GM12878 (cell line): Measurements from ENCODE around the gene REV3L. TPM values are rescaled to one million over a fixed set of nuclear protein-coding genes. Genes with fewer than 3 reads are reported as not detected.

Source experiments
- ATAC-seq: fragments of 200-7000 bp; cut with Tn5 transposase; 3 replicates; pipeline ENCODE4 v1.9.1; 2020; ENCODE audit warnings: mild to moderate bottlenecking, moderate library complexity
- BruUV-seq: library from RNA; stranded (reverse); fragments of 400-500 nt; replicated peaks from 2 replicates; lab custom pipeline; 2021; lab: Mats Ljungman, UMichigan
- CTCF ChIA-PET: fragments of 300-600 bp; sonication (Branson Sonifier 250); formaldehyde crosslinking; extraction: SDS; loops from one replicate; lab custom pipeline; 2021; ENCODE audit warnings: inconsistent platforms; lab: Yijun Ruan, JAX
- POLR2A ChIA-PET: fragments of 350-600 bp; formaldehyde crosslinking; extraction: SDS; loops from one replicate; lab custom pipeline; 2021; ENCODE audit warnings: inconsistent platforms; lab: Charles Lee
- RAD21 ChIA-PET: fragments of 300-600 bp; sonication (Branson Sonifier 250); formaldehyde crosslinking; loops from one replicate; lab custom pipeline; 2023; ENCODE audit warnings: antibody characterized with exemption; ENCODE audit not compliant: unreplicated experiment; lab: Charles Lee
- SMC1A ChIA-PET: fragments of 300-600 bp; sonication (Branson Sonifier 250); formaldehyde crosslinking; loops from one replicate; lab custom pipeline; 2023; ENCODE audit not compliant: unreplicated experiment, uncharacterized antibody; lab: Charles Lee
- DNase-seq: peaks from one replicate; pipeline ENCODE4 v3.0.0-alpha.2; 2011; ENCODE audit warnings: low read depth, low spot score
- FAIRE-seq: peaks from 3 replicates; lab custom pipeline; 2011; peaks lifted over from hg19 to GRCh38; lab: Jason Lieb, UNC
- H2AFZ ChIP-seq: 2 replicates; pipeline ENCODE4 v1.6.0; 2011; ENCODE audit warnings: low read depth, low read length, control low read depth; ENCODE audit not compliant: control insufficient read depth
- H3K27ac ChIP-seq: 2 replicates; pipeline ENCODE4 v1.5.1; 2011; ENCODE audit warnings: control low read depth; ENCODE audit not compliant: control insufficient read depth, insufficient read depth
- H3K27me3 ChIP-seq, 2 experiments: replicated peaks in 1 of 2; 2 replicates each; pipeline versions ENCODE4 v1.6.0 to v1.6.1; 2011; ENCODE audit warnings: low read length in 1 of 2; ENCODE audit not compliant: control insufficient read depth in 2 of 2, insufficient read depth in 2 of 2
- H3K36me3 ChIP-seq, 2 experiments: 2 replicates each; pipeline ENCODE4 v1.5.1; 2011; ENCODE audit warnings: low read length in 1 of 2; ENCODE audit not compliant: control insufficient read depth in 2 of 2, insufficient read depth in 2 of 2
- H3K4me1 ChIP-seq: 2 replicates; pipeline ENCODE4 v1.6.1; 2011; ENCODE audit warnings: mild to moderate bottlenecking, low read length, moderate library complexity, mixed read lengths; ENCODE audit not compliant: control insufficient read depth, insufficient read depth
- H3K4me2 ChIP-seq: 2 replicates; pipeline ENCODE4 v1.6.0; 2011; ENCODE audit warnings: control low read depth; ENCODE audit not compliant: control insufficient read depth, insufficient read depth
- H3K4me3 ChIP-seq: fragments of 200-600 bp; sonication (generic); 2 replicates; pipeline ENCODE4 v1.5.1; 2016
- H3K79me2 ChIP-seq: 2 replicates; pipeline ENCODE4 v1.6.0; 2011; ENCODE audit warnings: low read length; ENCODE audit not compliant: control insufficient read depth, insufficient read depth
- H3K9ac ChIP-seq: 2 replicates; pipeline ENCODE4 v1.8.0; 2011; ENCODE audit warnings: low read length, control low read depth, mixed read lengths; ENCODE audit not compliant: control insufficient read depth, insufficient read depth
- H3K9me3 ChIP-seq: replicated peaks from 3 replicates; pipeline ENCODE4 v1.5.1; 2011; ENCODE audit warnings: mild to moderate bottlenecking, low read length; ENCODE audit not compliant: control insufficient read depth, insufficient read depth
- H4K20me1 ChIP-seq: 2 replicates; pipeline ENCODE4 v1.6.0; 2011; ENCODE audit not compliant: control insufficient read depth, insufficient read depth
- BCLAF1 ChIP-seq: fragments of 450-650 bp; IDR thresholded peaks from 2 replicates; pipeline ENCODE4 v1.6.1; 2017; ENCODE audit warnings: antibody characterized with exemption, mild to moderate bottlenecking, moderate library complexity
- DPF2 ChIP-seq: fragments of 450-650 bp; IDR thresholded peaks from 2 replicates; pipeline ENCODE4 v1.6.1; 2017; ENCODE audit warnings: mild to moderate bottlenecking
- ESRRA ChIP-seq: IDR thresholded peaks from 2 replicates; pipeline ENCODE4 v1.6.1; 2012; ENCODE audit warnings: mild to moderate bottlenecking, low read length, improper control_type of control experiment
- FOS ChIP-seq: IDR thresholded peaks from 3 replicates; pipeline ENCODE4 v1.6.1; 2011; ENCODE audit warnings: borderline replicate concordance; ENCODE audit not compliant: insufficient read length; ENCODE audit errors: extremely low read depth
- GABPA ChIP-seq: IDR thresholded peaks from 2 replicates; pipeline ENCODE4 v1.6.1; 2014; ENCODE audit warnings: antibody characterized with exemption, low read depth, mild to moderate bottlenecking, inconsistent platforms
- IKZF2 ChIP-seq, 2 experiments: fragments of 450-650 bp; IDR thresholded peaks; 2 replicates each; pipeline ENCODE4 v1.6.1; 2017; ENCODE audit warnings: mild to moderate bottlenecking in 2 of 2, moderate library complexity in 2 of 2
- KLF5 ChIP-seq: fragments of 450-650 bp; IDR thresholded peaks from 2 replicates; pipeline ENCODE4 v1.6.1; 2014; ENCODE audit warnings: mild to moderate bottlenecking; ENCODE audit not compliant: partially characterized antibody
- MTA3 ChIP-seq: IDR thresholded peaks from 2 replicates; pipeline ENCODE4 v1.6.1; 2012; ENCODE audit warnings: low read length, inconsistent platforms, borderline replicate concordance
- NBN ChIP-seq: fragments of 450-650 bp; IDR thresholded peaks from 2 replicates; pipeline ENCODE4 v1.6.1; 2016
- PBX3 ChIP-seq: IDR thresholded peaks from 2 replicates; pipeline ENCODE4 v1.6.1; 2011; ENCODE audit warnings: mild to moderate bottlenecking, low read depth, low read length, moderate library complexity; ENCODE audit not compliant: insufficient replicate concordance
- ZBTB11 ChIP-seq: fragments of 450-650 bp; formaldehyde crosslinking; IDR thresholded peaks from 2 replicates; pipeline ENCODE4 v1.5.0; 2022; ENCODE audit warnings: mild to moderate bottlenecking, missing genetic modification characterization
- WGBS: methylation state at CpG from one replicate; pipeline ENCODE4 v1.1.6; 2016; ENCODE audit warnings: low lambda C conversion rate; ENCODE audit not compliant: insufficient replicate concordance, insufficient coverage; ENCODE audit errors: missing lambda C conversion rate; 5-methylcytosine and 5-hydroxymethylcytosine counted together
- in situ Hi-C: fragments of 300-500 bp; cut with MboI; formaldehyde crosslinking; loops from 9 replicates; pipeline ENCODE4 v1.14.3; 2018; ENCODE audit warnings: mixed read lengths
- intact Hi-C: fragments of 100-400 bp; cut with micrococcal nuclease; formaldehyde crosslinking; loops from one replicate; pipeline ENCODE4 v1.14.2; 2022; ENCODE audit not compliant: unreplicated experiment
- polyA plus RNA-seq, 11 experiments: library from polyadenylated mRNA; depleted of rRNA in 4 of 11; unstranded in 6 of 11; stranded (reverse) in 5 of 11; fragments of >200 nt; fragmentation: Nextera tagmentation in 4 of 11; fragmentation: Illumina TruSeq in 1 of 11; extraction: Ambion mirVana in 4 of 11; extraction: Trizol in 1 of 11; gene quantifications; 1 replicate in 1 of 11; 2 replicates in 10 of 11; pipeline versions ENCODE4 v1.2.1 to v1.2.3, GENCODE V29; 2011 to 2016; ENCODE audit warnings: inconsistent platforms in 2 of 11, missing spikeins in 2 of 11, low read depth in 1 of 11
- total RNA-seq, 4 experiments: library from RNA; depleted of rRNA in 3 of 4; stranded (reverse); fragments of >200 nt in 3 of 4; fragmentation: Illumina TruSeq in 1 of 4; extraction: Trizol in 1 of 4; gene quantifications; 2 replicates each; pipeline versions ENCODE4 v1.2.1 to v1.2.3, GENCODE V29; 2013 to 2021

The REV3L gene
- total and polyA plus RNA-seq, 10 of the 15 experiments (the other 5 are each of a cell fraction or from before 2014, with no cell fraction given) = 7.6 to 33.6 (median 21.5) TPM

GRCh38 chr6:111474106-111474505 is 8.9 kb downstream of the REV3L start (continued):
- TF ChIP-seq BCLAF1 = no peak
- no peak for TF ChIP-seq KLF5

- CTCF ChIA-PET = interaction anchor here (0.6 to 1.1 kb wide), 2 partner anchors 214 to 571 kb away, joined by 3 read pairs; a partner anchor contains a TSS
- no peaks in the 10 kb centered on the region for H3K27me3 ChIP-seq
- FAIRE-seq (no peak), DNase-seq (no peak), ATAC-seq (no peak)
- intact Hi-C loops (no loop called here), in situ Hi-C loops (no loop called here)
- H4K20me1 ChIP-seq = no peaks in the 10 kb centered on the region
- BruUV-seq = no TSS peak
- 98% methylated on average over 2 of the region's 2 CpGs for WGBS
- H3K27ac ChIP-seq = no peak overlapping the region
- SMC1A ChIA-PET = interaction anchor here (0.6 to 1.9 kb wide), 2 partner anchors 10 to 100 kb away, joined by 3 to 6 read pairs; no protein-coding TSS in a partner anchor
- H3K36me3 ChIP-seq = peaks cover 0 to 5% of the 10 kb centered on the region in 2 experiments; a peak in 3 of 4 replicates
- H3K4me1 ChIP-seq = peaks cover 6% of the 10 kb centered on the region; the same call in 1 of the 2 replicates
- TF ChIP-seq ESRRA (no peak), MTA3 (no peak), FOS (no peak), BCLAF1 (no peak), ZBTB11 (no peak), PBX3 (no peak), DPF2 (no peak), IKZF2 (IDR thresholded peaks at IDR 0.05) (no peak), NBN (no peak), GABPA (no peak)
- peaks cover 68% of the 10 kb centered on the region for H3K79me2 ChIP-seq
- H3K9me3 ChIP-seq = no peaks in the 10 kb centered on the region
- RAD21 ChIA-PET = interaction anchor here (1.0 kb wide), 1 partner anchor 14 kb away, joined by 5 read pairs; no protein-coding TSS in a partner anchor
- H3K4me3 ChIP-seq = no peak overlapping the region
- no peak overlapping the region for H3K9ac ChIP-seq
- no peak overlapping the region for H2AFZ ChIP-seq
- POLR2A ChIA-PET = interaction anchor here (0.6 kb wide), 1 partner anchor 10 kb away, joined by 9 read pairs; the partner anchor contains the start of gene REV3L
- no peak overlapping the region for H3K4me2 ChIP-seq
These were observed 10.0 kb downstream of the REV3L start for GRCh38 chr6:111472933-111473435.
